GM12878 (cell line): ENCODE data around the gene AP3B1. TPM values are rescaled to one million over a fixed set of nuclear protein-coding genes. Genes with fewer than 3 reads are reported as not detected.
A peak's percentile ranks its signal among the peaks of the same experiment; 100 is the strongest.

ENCODE experiments used
- EED ChIP-seq: sonication (generic); IDR thresholded peaks from 2 replicates; pipeline ENCODE4 v1.6.1; 2016; ENCODE audit warnings: antibody characterized with exemption, low read depth
- IKZF2 ChIP-seq, 2 experiments: fragments of 450-650 bp; IDR thresholded peaks; 2 replicates each; pipeline ENCODE4 v1.6.1; 2017; ENCODE audit warnings: mild to moderate bottlenecking in 2 of 2, moderate library complexity in 2 of 2
- JUNB ChIP-seq: IDR thresholded peaks from 2 replicates; pipeline ENCODE4 v1.6.1; 2016; ENCODE audit warnings: antibody characterized with exemption, mild to moderate bottlenecking
- LARP7 ChIP-seq: fragments of 450-650 bp; IDR thresholded peaks from 2 replicates; pipeline ENCODE4 v1.6.1; 2017; ENCODE audit warnings: mild to moderate bottlenecking
- MEF2A ChIP-seq: IDR thresholded peaks from 2 replicates; pipeline ENCODE4 v1.6.1; 2011; ENCODE audit warnings: low read depth, mild to moderate bottlenecking, low read length, moderate library complexity; ENCODE audit not compliant: insufficient read depth
- MEF2B ChIP-seq: fragments of 450-650 bp; IDR thresholded peaks from 2 replicates; pipeline ENCODE4 v1.6.1; 2018; ENCODE audit warnings: mild to moderate bottlenecking, moderate library complexity; ENCODE audit not compliant: partially characterized antibody, poor library complexity, severe bottlenecking
- MTA3 ChIP-seq: IDR thresholded peaks from 2 replicates; pipeline ENCODE4 v1.6.1; 2012; ENCODE audit warnings: low read length, inconsistent platforms, borderline replicate concordance
- MYB ChIP-seq: fragments of 150-350 bp; IDR thresholded peaks from 2 replicates; pipeline ENCODE4 v1.6.1; 2014; ENCODE audit warnings: mild to moderate bottlenecking, low read depth, low read length, borderline replicate concordance
- NFYA ChIP-seq: IDR thresholded peaks from 2 replicates; pipeline ENCODE4 v1.6.1; 2011; ENCODE audit warnings: low read depth, mild to moderate bottlenecking, low read length, improper control_type of control experiment, borderline replicate concordance
- NR2F1 ChIP-seq: fragments of 450-650 bp; conservative IDR thresholded peaks from 2 replicates; pipeline ENCODE4 v1.6.1; 2017; ENCODE audit warnings: mild to moderate bottlenecking
- PML ChIP-seq: IDR thresholded peaks from 2 replicates; pipeline ENCODE4 v1.6.1; 2012; ENCODE audit warnings: low read length, inconsistent platforms
- SIX5 ChIP-seq: IDR thresholded peaks from 2 replicates; pipeline ENCODE4 v1.6.1; 2011; ENCODE audit warnings: mild to moderate bottlenecking, low read depth, low read length, moderate library complexity; ENCODE audit not compliant: severe bottlenecking
- SPI1 ChIP-seq: IDR thresholded peaks from 2 replicates; pipeline ENCODE4 v1.6.1; 2011; ENCODE audit warnings: low read depth, mild to moderate bottlenecking, low read length, moderate library complexity, borderline replicate concordance; ENCODE audit not compliant: insufficient read depth
- SREBF2 ChIP-seq: IDR thresholded peaks from 2 replicates; pipeline ENCODE4 v1.6.1; 2012; ENCODE audit warnings: mild to moderate bottlenecking, low read length
- TBL1XR1 ChIP-seq: IDR thresholded peaks from 2 replicates; pipeline ENCODE4 v1.6.1; 2012; ENCODE audit warnings: low read depth, low read length, improper control_type of control experiment
- WRNIP1 ChIP-seq: IDR thresholded peaks from 2 replicates; pipeline ENCODE4 v1.6.1; 2011; ENCODE audit warnings: low read depth, low read length, improper control_type of control experiment, borderline replicate concordance
- ZBED1 ChIP-seq: IDR thresholded peaks from 2 replicates; pipeline ENCODE4 v1.6.1; 2016; ENCODE audit warnings: borderline replicate concordance
- ZNF217 ChIP-seq: fragments of 450-650 bp; IDR thresholded peaks from 2 replicates; pipeline ENCODE4 v1.6.1; 2017; ENCODE audit warnings: antibody characterized with exemption, mild to moderate bottlenecking
- ZNF24 ChIP-seq: fragments of 450-650 bp; IDR thresholded peaks from 2 replicates; pipeline ENCODE4 v1.6.1; 2017; ENCODE audit warnings: antibody characterized with exemption, mild to moderate bottlenecking
- polyA plus RNA-seq, 11 experiments: library from polyadenylated mRNA; depleted of rRNA in 4 of 11; unstranded in 6 of 11; stranded (reverse) in 5 of 11; fragments of >200 nt; fragmentation: Nextera tagmentation in 4 of 11; fragmentation: Illumina TruSeq in 1 of 11; extraction: Ambion mirVana in 4 of 11; extraction: Trizol in 1 of 11; gene quantifications; 1 replicate in 1 of 11; 2 replicates in 10 of 11; pipeline versions ENCODE4 v1.2.1 to v1.2.3, GENCODE V29; 2011 to 2016; ENCODE audit warnings: inconsistent platforms in 2 of 11, missing spikeins in 2 of 11, low read depth in 1 of 11
- total RNA-seq, 4 experiments: library from RNA; depleted of rRNA in 3 of 4; stranded (reverse); fragments of >200 nt in 3 of 4; fragmentation: Illumina TruSeq in 1 of 4; extraction: Trizol in 1 of 4; gene quantifications; 2 replicates each; pipeline versions ENCODE4 v1.2.1 to v1.2.3, GENCODE V29; 2013 to 2021
- TF ChIP-seq, protein P1 (sequence below): fragments of 150-350 bp; IDR thresholded peaks from 2 replicates; pipeline ENCODE4 v1.6.1; 2014; ENCODE audit warnings: mild to moderate bottlenecking, low read depth, low read length
- TF ChIP-seq, protein P2 (sequence below): fragments of 450-650 bp; IDR thresholded peaks from 2 replicates; pipeline ENCODE4 v1.6.1; 2017; ENCODE audit warnings: mild to moderate bottlenecking, low read depth, inconsistent platforms; ENCODE audit not compliant: poor library complexity, severe bottlenecking
- TF ChIP-seq, protein P3 (sequence below): fragments of 450-650 bp; formaldehyde crosslinking; IDR thresholded peaks from 2 replicates; pipeline ENCODE4 v1.5.0; 2022; ENCODE audit warnings: mild to moderate bottlenecking, missing genetic modification characterization
- TF ChIP-seq, protein P4 (sequence below): fragments of 450-650 bp; IDR thresholded peaks from 2 replicates; pipeline ENCODE4 v1.6.1; 2017; ENCODE audit warnings: borderline replicate concordance

Gene AP3B1
- total and polyA plus RNA-seq, 10 of the 15 experiments (the other 5 are each of a cell fraction or from before 2014, with no cell fraction given) = 30.9 to 70.8 (median 46.0) TPM

DNA sequence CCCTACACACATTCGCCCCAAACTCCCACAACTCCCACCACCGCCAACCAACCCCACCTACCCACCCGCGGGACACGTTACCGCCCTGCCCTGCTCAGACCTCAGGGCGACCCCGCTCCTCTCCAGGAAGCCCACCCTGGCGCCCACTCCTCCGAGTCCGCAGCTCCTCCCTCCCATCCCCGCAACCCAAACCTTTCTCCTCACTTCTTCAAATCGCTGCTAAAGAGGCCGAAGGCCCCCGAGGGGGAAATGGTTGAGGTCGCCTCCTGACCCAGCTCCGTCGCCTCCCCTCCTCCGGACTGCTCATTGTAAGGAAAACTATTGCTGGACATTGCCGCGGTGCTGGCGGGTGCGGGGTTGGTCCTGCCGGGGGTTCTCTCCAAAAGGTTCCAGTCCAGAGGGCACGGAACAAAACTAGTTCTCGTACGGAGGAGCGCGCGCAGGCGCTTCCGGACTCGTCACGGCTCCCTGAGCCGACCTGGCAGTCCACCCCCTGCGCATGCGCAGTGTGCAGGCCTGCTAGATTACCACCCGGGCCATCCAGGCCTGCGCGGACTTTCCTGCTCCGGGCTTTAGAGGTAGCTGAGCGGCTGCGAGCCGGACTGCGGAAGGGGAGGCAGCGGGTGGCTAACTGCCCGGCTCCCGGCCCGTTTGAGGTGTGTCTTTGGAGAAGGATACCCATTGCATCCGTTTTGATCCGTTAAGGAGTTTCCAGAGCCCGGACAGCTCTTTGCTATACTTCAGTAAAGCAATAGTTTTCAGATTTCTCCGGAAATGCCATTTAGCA lies at the start of gene AP3B1 (continued):
- TF ChIP-seq MEF2B = peak; percentile 34
- TF ChIP-seq WRNIP1 = 0 out of 2 replicates have a peak, but pooled peaks have one; percentile 42
- TF ChIP-seq, protein P1, sequence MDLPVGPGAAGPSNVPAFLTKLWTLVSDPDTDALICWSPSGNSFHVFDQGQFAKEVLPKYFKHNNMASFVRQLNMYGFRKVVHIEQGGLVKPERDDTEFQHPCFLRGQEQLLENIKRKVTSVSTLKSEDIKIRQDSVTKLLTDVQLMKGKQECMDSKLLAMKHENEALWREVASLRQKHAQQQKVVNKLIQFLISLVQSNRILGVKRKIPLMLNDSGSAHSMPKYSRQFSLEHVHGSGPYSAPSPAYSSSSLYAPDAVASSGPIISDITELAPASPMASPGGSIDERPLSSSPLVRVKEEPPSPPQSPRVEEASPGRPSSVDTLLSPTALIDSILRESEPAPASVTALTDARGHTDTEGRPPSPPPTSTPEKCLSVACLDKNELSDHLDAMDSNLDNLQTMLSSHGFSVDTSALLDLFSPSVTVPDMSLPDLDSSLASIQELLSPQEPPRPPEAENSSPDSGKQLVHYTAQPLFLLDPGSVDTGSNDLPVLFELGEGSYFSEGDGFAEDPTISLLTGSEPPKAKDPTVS = no peak; the same call in 1 of the 2 replicates
- TF ChIP-seq NFYA = no peak
- TF ChIP-seq, protein P2, sequence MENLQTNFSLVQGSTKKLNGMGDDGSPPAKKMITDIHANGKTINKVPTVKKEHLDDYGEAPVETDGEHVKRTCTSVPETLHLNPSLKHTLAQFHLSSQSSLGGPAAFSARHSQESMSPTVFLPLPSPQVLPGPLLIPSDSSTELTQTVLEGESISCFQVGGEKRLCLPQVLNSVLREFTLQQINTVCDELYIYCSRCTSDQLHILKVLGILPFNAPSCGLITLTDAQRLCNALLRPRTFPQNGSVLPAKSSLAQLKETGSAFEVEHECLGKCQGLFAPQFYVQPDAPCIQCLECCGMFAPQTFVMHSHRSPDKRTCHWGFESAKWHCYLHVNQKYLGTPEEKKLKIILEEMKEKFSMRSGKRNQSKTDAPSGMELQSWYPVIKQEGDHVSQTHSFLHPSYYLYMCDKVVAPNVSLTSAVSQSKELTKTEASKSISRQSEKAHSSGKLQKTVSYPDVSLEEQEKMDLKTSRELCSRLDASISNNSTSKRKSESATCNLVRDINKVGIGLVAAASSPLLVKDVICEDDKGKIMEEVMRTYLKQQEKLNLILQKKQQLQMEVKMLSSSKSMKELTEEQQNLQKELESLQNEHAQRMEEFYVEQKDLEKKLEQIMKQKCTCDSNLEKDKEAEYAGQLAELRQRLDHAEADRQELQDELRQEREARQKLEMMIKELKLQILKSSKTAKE = peak; percentile 37
- no peak for TF ChIP-seq ZNF24
- TF ChIP-seq, protein P3, sequence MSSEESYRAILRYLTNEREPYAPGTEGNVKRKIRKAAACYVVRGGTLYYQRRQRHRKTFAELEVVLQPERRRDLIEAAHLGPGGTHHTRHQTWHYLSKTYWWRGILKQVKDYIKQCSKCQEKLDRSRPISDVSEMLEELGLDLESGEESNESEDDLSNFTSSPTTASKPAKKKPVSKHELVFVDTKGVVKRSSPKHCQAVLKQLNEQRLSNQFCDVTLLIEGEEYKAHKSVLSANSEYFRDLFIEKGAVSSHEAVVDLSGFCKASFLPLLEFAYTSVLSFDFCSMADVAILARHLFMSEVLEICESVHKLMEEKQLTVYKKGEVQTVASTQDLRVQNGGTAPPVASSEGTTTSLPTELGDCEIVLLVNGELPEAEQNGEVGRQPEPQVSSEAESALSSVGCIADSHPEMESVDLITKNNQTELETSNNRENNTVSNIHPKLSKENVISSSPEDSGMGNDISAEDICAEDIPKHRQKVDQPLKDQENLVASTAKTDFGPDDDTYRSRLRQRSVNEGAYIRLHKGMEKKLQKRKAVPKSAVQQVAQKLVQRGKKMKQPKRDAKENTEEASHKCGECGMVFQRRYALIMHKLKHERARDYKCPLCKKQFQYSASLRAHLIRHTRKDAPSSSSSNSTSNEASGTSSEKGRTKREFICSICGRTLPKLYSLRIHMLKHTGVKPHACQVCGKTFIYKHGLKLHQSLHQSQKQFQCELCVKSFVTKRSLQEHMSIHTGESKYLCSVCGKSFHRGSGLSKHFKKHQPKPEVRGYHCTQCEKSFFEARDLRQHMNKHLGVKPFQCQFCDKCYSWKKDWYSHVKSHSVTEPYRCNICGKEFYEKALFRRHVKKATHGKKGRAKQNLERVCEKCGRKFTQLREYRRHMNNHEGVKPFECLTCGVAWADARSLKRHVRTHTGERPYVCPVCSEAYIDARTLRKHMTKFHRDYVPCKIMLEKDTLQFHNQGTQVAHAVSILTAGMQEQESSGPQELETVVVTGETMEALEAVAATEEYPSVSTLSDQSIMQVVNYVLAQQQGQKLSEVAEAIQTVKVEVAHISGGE = no peak
- TF ChIP-seq, protein P4, sequence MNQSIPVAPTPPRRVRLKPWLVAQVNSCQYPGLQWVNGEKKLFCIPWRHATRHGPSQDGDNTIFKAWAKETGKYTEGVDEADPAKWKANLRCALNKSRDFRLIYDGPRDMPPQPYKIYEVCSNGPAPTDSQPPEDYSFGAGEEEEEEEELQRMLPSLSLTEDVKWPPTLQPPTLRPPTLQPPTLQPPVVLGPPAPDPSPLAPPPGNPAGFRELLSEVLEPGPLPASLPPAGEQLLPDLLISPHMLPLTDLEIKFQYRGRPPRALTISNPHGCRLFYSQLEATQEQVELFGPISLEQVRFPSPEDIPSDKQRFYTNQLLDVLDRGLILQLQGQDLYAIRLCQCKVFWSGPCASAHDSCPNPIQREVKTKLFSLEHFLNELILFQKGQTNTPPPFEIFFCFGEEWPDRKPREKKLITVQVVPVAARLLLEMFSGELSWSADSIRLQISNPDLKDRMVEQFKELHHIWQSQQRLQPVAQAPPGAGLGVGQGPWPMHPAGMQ = no peak
- peak; percentile 87 for TF ChIP-seq PML
- no peak for TF ChIP-seq ZNF217
- TF ChIP-seq MEF2A = no peak; the same call in 1 of the 2 replicates
- TF ChIP-seq SREBF2 = no peak
- TF ChIP-seq MTA3 = no peak; the same call in 1 of the 2 replicates
- TF ChIP-seq EED = peak; percentile 86
- TF ChIP-seq ZBED1 = no peak
- TF ChIP-seq LARP7 = peak; percentile 23; the same call in 1 of the 2 replicates
- peak; percentile 75 for TF ChIP-seq MYB
- peak; percentile 64 for TF ChIP-seq NR2F1
- TF ChIP-seq IKZF2 (IDR thresholded peaks at IDR 0.05) = peak; percentile 85 to 95; a peak in 1 of 4 replicates
- TF ChIP-seq SPI1 = peak; percentile 5; the same call in 1 of the 2 replicates
- TF ChIP-seq SIX5 = no peak
- no peak for TF ChIP-seq JUNB
- TF ChIP-seq TBL1XR1 = 0 out of 2 replicates have a peak, but pooled peaks have one; percentile 38
